Measurements from ENCODE around the gene PITPNB.

GRCh38 chr22:27927608-27928007 is 8.6 kb upstream of the PITPNB start:
- TF ChIP-seq CTCF (IDR thresholded peaks at IDR 0.05) (no peak), EP300 (IDR thresholded peaks at IDR 0.05) (no peak), POLR2A (IDR thresholded peaks at IDR 0.05) (no peak), POLR2AphosphoS5 (IDR thresholded peaks at IDR 0.05) (no peak)

Measured in sigmoid colon (tissue), 4 donors.